ENCODE results near the gene GAB2.
"Not testable (repeated sequence)": the region's sequence is repeated elsewhere in the genome, so short reads cannot be mapped to it uniquely, and the experiment has no call there.

The GAB2 gene

DNA sequence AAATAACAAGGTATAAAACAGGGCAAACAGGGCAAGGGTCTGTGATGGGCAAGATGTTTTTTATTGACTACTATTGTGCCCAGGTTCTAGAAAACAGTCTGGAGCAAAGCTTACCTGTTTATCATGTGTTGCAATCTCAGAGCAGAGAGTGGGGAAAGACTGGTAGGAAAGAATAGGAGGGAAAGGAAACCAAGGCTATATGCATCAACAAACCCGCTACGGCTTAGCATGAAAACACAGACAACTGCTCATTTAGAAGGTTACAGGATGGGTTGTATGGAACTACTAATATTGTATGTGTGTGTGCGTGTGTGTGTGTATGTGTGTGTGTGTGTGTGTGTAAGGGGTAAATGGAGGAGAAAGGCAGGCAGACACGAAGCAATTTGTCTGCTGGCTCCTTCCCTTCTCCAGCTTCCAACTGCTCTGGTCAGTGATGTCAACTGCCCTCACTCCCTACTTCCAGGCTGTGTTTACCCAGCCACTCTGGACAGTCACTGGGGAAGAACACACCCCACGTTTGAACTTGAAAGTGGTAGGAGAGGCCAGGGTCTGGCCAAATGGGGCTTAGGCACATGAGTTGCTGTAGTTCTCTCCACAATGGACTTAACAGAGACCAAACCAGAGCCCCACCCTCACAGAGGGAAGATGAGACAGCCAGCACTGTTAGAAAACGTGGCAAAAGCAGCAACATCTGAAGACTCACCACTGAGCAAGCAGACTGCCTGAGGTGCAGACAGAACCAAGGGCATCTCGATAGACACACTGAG, 47.0 kb downstream of the GAB2 start:
- DNase-seq (ENCODE audit: low read depth): no peak

DNA sequence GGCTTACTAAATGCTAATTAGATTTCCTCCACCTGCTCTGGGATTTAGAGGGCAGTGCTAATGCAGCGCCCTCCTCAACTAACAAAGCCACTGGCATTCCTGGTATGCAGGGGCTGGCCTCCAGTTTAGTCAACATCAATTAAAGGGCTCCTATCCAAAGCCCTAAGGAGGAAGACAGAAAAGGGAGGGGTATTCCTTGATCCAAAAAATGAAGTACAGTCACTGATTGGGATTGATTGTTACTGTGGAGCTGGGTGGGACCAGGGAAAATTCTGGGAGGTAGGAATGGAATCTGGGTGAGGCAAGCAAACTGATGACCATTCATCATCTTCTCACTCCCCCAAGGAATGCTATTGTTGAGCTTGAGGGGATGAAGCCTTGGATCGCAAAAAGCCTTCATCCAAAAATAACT, 52.2 kb downstream of the GAB2 start:
- DNase-seq (ENCODE audit: low read depth): no peak

DNA sequence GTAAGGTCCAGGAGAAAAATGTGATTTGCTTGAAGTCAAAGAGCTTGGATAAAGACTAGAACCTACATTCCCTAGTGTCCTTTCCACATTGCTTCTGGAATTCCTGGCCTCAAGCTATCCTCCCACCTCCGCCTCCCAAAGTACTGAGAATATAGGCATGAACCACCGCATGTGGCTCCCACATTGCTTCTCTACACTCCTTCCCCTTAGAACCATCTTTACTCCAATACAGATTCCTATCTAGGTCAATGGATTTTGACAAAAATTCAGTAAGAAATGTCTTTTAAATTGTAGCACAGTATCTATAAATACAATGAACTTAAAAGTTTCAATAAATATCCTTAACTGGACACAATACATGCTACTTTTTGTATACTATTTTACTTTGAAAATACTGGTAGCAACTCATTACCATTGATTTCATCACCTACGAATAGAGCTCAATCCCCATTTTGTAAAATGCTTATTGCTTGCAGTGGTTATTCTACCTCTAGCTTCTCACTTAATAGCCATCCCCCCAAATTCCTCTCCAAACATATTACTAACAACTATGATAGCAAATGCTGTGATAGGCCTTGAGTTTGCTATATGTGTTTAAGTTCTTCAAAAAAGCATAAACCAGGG, 53.4 kb downstream of the GAB2 start:
- no peak for DNase-seq (ENCODE audit: low read depth)

DNA sequence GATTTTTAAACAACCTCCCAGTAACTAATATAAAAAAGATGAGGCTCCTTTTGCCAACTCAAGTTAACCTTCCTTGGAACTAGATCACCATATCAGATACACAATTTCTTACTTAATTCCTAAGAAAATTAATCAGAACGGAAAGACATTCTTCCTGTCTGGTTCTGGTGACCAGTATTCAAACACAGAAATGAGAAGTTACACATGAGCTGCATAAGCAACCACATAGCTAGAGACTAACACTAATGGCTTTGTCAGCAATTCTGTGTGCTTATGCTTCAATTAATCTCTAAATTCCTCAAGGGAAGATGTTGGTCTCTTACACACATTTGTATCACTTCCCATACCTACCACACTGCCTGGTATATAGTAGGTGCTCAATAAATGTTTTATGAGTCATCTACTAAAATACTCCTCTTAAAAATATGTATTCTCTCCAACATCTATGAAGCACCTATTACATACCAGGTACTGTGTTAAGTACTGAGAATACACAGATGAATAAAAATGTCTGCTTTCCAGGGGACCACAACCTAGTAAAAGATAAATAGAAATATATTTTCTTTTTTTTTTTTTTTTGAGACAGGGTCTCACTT, 54.5 kb downstream of the GAB2 start:
- no peak for DNase-seq (ENCODE audit: low read depth)

DNA sequence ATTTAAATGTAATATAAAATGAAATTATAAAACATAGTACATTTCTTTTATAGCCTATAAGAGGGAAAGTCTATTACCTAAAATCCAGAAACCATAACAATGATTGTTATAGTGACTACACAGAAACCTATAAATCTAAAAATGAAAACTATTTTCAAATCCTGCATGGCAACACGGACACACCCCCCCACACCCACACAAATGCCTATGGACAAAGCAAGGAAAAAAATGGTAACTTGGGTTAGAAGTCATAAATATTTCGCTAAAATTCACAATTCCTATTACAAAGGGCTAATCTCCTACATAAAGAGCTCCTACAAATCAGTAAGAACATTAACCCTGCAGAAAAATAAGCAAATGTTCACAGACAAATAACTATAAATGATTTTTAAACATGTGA, 56.4 kb downstream of the GAB2 start:
- DNase-seq (ENCODE audit: low read depth): no peak

DNA sequence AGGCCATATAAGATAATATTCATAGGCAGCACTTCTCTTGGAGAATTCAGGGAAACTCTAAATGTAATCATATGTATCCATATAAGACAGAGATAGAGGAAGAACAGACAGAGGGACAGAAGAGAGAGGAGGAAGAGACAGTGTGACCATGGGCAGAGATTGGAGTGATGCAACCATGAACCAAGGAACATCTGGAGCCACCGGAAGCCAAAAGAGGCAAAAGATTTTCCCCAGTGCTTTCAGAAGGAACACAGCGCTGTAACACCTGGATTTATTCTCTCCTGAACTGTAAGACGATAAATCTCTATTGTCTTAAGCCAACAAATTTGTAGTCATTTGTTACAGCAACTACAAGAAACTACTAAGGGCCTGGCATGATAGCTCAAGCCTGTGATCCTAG, 57.7 kb downstream of the GAB2 start:
- no peak for DNase-seq (ENCODE audit: low read depth)

DNA sequence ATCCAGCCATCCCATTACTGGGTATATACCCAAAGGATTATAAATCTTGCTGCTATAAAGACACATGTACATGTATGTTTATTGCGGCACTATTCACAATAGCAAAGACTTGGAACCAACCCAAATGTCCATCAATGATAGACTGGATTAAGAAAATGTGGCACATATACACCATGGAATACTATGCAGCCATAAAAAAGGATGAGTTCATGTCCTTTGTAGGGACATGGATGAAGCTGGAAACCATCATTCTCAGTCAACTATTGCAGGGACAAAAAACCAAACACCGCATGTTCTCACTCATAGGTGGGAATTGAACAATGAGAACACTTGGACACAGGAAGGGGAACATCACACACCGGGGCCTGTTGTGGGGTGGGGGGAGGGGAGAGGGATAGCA, 59.7 kb downstream of the GAB2 start:
- DNase-seq (ENCODE audit: low read depth): not testable (repeated sequence)

DNA sequence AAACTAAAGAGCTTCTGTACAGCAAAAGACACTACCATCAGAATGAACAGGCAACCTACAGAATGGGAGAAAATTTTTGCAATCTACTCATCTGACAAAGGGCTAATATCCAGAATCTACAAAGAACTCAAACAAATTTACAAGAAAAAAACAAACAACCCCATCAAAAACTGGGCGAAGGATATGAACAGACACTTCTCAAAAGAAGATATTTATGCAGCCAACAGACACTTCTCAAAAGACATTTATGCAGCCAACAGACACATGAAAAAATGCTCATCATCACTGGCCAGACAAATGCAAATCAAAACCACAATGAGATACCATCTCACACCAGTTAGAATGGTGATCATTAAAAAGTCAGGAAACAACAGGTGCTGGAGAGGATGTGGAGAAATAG, 60.2 kb downstream of the GAB2 start:
- not testable (repeated sequence) for DNase-seq (ENCODE audit: low read depth)

DNA sequence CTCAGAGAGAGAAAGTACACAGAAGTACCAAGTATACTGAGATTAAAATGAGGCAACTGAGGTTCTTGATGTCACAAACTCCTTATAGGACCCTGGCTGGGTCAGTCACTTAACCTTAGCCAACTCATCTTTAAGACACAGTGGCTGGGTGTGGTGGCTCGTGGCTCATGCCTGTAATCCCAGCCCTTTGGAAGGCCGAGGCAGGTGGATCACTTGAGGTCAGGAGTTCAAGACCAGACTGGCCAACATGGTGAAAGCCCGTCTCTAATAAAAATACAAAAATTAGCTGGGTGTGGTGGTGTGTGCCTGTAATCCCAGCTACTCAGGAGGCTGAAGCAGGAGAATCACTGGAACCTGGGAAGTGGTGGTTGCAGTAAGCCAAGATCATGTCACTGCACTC, 61.9 kb downstream of the GAB2 start:
- not testable (repeated sequence) for DNase-seq (ENCODE audit: low read depth)

DNA sequence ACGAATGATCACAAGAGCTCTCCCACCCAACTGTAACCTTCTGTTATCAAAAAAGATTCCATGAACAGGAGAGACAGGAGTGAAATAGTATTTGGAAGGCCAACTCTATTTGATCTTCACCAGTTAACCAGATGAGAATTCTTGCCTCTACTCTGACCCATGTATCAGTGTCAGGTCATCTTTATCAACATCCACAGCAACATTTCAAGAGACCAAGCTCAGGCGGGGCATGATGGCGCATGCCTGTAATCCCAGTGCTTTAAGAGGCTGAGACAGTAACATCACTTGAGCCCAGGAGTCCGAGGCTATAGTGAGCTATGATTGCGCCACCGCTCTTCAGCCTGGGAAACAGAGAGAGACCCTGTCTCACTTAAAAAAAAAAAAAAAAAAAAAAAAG, 62.3 kb downstream of the GAB2 start:
- DNase-seq (ENCODE audit: low read depth): no peak

DNA sequence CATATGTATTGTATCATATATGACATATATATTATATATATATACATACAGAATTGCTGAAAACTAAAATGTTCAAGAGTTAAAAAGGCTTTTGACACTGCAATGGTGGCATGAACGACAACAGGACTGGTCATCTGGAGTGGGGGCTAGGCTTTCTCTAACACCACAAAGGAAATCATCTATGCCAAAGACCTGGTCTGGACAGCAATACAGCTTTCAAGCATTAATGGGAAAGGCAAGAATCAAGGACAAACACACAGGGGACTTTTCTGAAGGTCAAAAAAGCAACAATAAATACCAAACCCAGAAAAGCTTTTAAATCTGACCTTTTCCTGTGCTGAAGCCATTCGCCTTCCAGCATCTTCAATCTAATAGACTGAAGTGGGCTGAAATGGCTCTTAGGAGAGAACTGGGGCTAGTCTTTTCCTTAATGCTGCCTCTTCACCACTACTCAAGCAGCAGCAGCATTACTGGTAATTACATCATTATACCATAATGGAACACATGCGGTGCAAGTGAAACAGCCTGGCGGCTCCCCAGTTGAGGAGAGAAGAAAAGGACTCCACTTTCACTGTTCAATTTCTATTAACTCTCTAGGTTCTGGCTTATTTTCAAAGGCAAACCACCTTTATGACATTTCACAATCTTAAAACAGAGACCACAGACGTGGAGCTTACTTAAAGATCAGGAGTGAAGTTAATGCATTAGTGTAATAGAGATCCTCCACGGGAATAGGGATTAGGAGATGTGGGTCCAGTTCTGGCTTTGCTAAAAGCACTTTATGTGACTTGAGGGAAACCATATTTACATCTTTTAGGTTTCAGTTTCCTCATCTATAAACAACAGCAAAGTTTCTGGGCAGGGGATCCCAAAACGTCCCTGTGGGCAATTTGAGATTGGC, 63.0 kb downstream of the GAB2 start:
- DNase-seq (ENCODE audit: low read depth): peak; percentile 27

DNA sequence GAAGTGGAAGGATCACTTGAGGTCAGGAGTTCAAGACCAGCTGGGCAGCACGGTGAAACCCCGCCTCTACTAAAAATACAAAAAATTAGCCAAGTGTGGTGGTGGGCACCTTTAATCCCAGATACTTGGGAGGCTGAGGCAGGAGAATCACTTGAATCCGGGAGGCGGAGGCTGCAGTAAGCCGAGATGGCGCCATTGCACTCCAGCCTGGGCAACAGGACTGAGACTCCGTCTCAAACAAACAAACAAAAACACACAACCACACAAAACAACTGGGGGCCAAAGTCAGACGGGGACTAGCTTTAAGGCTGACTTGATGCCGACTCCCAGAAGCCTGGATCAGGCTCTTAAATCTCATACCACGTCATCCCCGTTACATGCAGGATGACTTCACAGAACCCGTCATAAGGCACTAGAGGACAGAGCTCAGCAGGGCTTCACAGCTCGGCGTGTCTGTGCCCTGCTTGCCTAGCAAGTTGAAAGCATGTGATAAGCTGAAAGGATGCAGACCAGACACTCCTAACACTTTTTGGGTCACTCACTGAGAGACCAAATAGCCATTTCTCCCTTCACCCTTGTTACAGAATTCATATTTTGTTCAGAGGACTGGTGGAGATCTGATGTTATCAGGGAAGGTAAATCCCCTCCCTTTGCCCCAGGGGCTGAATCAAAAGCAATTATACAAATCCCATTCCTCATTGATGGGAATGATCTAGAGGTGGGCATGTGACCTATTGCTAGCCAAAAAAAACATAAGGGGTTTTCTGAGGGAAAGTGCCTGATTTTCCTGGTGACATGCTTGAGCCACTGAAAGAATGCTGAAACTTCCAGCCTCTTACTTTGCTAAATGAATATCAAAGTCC, 65.4 kb downstream of the GAB2 start:
- no peak for DNase-seq (ENCODE audit: low read depth)

DNA sequence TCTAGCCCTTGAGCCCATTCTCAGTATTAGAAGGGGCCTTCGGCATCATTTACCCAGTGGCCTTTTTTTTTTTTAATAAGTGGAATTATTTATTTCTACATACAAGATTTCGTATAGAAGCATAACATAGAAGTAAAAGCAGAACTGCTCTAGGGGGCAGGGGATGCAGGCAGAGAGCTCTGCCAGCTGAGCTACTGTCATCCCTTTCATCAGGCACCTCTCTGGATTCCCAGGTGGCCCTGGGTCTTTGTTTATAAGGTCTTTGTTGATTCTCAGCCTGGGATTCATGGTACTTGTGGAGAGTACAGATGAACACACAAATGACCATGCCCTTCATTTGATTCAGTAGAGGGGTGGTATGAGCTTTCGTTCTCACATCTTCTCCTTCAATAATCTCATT, 66.4 kb downstream of the GAB2 start:
- DNase-seq (ENCODE audit: low read depth): no peak

DNA sequence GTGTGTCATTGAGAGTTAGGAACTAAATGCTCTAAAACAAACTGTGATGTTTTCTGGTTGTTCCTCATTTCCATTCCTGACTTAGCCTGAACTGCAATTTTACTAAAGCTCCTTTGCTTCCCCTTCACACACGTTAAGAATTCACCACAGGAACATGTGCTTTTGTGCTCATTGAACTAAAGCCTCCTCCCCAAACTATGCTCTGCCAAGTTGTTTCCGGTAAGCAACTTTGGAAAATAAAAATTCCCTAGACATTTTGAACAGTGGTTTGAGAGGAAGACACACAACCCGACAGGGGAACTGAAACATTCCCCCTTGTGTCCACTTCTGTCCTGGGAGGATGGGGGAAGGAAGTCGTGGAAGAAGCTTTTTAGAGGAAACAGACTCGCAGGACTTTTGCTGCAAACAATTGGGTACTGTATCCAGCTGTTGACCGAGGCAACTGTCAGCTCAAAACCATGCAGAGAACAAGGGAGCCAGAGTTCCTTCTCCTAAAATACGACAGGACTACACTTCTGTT, 66.9 kb downstream of the GAB2 start:
- peak; percentile 17 for DNase-seq (ENCODE audit: low read depth)

DNA sequence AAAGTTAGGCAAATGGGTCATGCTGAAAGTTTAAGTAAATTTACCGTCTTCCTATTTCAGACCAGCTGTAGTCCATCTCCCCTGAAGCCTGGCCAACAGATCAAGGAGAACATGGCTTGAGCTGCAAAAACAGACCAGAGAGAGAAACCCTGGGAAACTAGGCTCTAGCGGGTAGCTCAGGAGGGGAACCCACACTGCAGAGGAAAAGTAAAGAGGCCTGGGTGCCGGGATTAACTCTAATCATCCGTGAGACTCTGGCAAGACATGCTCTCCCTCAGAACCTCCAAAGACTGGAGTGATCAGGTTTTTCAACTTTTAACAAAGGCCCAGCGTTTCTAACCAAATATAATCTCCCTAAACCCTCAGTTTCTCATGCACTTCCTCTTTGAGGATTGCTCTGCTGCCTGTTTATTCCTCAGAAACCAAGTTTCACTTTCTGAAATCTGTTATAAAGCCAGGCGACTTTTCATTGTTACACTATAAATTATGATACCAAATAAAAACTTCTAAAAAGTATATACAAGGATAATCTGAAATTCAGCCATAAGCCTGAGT, 67.5 kb downstream of the GAB2 start:
- no peak for DNase-seq (ENCODE audit: low read depth)

DNA sequence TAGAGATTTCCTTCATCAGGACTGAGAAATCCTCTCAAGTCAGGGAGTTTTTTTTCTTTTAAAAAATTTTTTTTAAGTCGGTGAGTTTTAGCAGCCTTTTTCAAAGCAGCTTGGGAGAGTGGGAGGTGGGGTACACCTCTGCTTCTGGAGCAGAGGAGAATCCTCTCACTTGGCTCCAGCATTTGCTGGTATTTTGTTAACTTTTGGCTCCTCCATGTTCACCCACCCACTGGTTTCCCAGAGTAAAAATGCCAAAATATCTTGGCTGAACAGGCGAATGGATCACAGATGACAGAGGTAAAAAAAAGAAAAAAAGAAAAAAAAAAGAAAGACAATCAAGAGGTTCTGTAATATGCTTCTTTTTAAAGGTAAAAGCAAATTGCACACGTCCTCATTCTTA, 68.0 kb downstream of the GAB2 start:
- DNase-seq (ENCODE audit: low read depth): no peak

DNA sequence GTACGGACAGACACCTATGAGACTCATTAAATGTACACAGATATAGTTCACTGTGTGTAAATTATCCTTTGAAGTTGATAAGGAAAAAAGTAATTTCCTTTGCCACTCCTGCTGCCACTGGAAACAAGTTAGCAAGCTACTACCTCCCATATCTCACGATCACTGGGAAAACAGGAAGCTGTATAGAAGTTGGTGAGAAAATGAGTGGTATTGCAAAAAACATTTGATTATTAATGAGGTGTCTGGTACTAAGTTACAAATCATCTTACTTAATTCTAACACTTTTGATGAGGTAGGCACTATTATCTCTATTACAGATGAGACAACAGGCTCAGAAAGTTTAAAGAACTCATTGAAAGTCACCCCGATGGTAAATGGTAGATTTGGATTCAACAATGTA, 68.5 kb downstream of the GAB2 start:
- no peak for DNase-seq (ENCODE audit: low read depth)

DNA sequence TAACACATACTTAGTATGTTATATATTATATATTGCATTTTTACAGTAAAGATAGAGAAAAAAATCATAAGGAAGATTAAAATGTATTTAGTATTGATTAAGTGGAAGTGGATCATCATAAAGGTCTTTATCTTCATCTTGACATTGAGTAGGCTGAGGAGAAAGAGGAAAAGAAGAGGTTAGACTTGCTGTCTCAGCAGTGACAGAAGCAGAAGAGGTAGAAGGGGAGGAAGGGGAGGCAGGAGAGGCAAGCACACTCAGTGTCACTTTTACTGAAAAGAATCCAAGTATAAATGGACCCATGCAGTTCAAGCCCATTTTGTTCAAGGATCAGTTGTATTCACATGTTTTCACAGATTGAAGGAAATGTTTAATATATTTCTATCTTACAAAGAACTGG, 69.7 kb downstream of the GAB2 start:
- no peak for DNase-seq (ENCODE audit: low read depth)

DNA sequence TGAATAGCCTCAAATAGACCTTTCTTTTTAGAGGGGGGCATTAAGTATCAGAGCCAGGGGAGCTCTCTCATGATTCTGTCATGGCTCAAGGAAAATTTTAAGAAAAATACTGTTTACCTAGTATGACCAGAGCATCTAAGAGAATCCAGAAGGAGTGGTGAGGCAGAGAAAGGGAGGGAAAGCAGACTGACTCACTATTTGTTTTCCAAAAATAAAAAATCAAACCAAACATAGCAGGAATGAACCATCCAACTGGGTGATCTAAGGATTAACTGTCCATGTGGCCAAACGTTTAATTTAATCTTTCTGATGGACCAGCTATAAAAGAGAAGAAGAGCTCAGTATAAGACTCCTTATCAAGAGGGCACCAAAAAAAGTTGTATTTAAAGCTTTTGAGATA, 70.8 kb downstream of the GAB2 start:
- no peak for DNase-seq (ENCODE audit: low read depth)

DNA sequence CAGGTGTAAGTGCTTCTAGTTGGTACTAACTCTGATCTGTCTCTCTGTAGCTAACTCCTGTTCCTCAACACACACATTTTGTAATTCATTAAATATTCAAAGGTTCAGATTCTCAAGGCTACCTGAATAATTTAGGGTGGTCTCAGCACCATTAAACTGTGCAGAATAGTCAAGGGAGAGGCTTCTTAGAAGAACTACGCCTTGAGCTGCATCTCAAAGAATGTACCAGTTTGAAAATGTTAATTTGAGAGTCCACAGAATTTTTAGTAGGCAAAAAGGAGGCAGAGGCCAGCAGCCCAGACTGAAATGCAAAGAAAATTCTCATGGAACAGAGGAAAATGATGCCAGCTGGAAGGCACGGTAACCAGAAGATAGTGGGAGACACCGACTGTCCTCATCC, 72.2 kb downstream of the GAB2 start:
- DNase-seq (ENCODE audit: low read depth): no peak

DNA sequence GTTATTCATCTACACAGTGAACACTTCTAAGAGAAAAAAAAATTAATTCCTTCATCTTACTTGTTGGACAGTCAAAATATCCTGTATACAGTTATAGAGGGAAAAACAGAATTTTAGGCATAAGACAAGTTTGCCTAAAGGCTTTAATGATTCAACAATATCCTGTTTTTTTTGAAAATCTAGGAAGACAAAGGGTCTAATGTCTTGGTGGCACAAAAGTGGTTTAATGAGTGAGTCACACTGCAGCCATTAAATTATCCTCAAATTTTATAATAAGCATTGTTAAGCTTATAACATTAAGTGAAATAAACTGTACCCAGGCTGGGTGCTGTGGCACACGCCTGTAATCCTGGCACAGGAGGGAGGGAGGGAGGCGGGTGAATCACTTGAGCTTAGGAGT, 72.9 kb downstream of the GAB2 start:
- DNase-seq (ENCODE audit: low read depth): no peak

Data from GM04504 (cell line).